GOT3 (cell line): ENCODE measurements around the gene MYADM.

Source experiments
- DNase-seq: peaks from one replicate; lab custom pipeline; 2025; ENCODE audit warnings: mixed read lengths; lab: John Stamatoyannopoulos, UW

Gene MYADM

GRCh38 chr19:53885036-53885435 lies 17.4 kb downstream of the MYADM start:
- no peak for DNase-seq

- no peak for DNase-seq
These were observed 24.8 kb downstream of the MYADM start for GRCh38 chr19:53892301-53892980.

- DNase-seq = no peak
These were observed 25.3 kb downstream of the MYADM start for GRCh38 chr19:53892981-53893325.

GRCh38 chr19:53894707-53895106 lies 27.0 kb downstream of the MYADM start:
- DNase-seq = no peak

GRCh38 chr19:53896682-53897081 lies 29.0 kb downstream of the MYADM start:
- DNase-seq = no peak

- no peak for DNase-seq
These were observed 29.8 kb downstream of the MYADM start for GRCh38 chr19:53897459-53897858.

- DNase-seq = no peak
These were observed 30.5 kb downstream of the MYADM start for GRCh38 chr19:53898166-53898565.

- DNase-seq = no peak
These were observed 31.1 kb downstream of the MYADM start for GRCh38 chr19:53898636-53899341.

- DNase-seq = no peak
These were observed 32.6 kb downstream of the MYADM start for GRCh38 chr19:53900191-53900860.

- no peak for DNase-seq
These were observed 35.5 kb downstream of the MYADM start for GRCh38 chr19:53903055-53903680.

GRCh38 chr19:53904909-53905308 lies 37.2 kb downstream of the MYADM start:
- DNase-seq = no peak

- no peak for DNase-seq
These were observed 38.1 kb downstream of the MYADM start for GRCh38 chr19:53905787-53906186.

GRCh38 chr19:53906211-53907192 lies 38.8 kb downstream of the MYADM start:
- no peak for DNase-seq

- DNase-seq = no peak
These were observed 39.5 kb downstream of the MYADM start for GRCh38 chr19:53907193-53907581.

- DNase-seq = no peak
These were observed 40.0 kb downstream of the MYADM start for GRCh38 chr19:53907690-53908089.

GRCh38 chr19:53908106-53908934 lies 40.6 kb downstream of the MYADM start:
- DNase-seq = no peak

GRCh38 chr19:53908935-53909415 lies 41.3 kb downstream of the MYADM start, which contains the start of gene CACNG7:
Gene CACNG7, plus strand, starts transcription at chr19:53909278. Its CDS starts 3,554 bp downstream, at chr19:53912832.
- no peak for DNase-seq

- DNase-seq = no peak
These were observed 41.9 kb downstream of the MYADM start for GRCh38 chr19:53909471-53910169.

- no peak for DNase-seq
These were observed 42.5 kb downstream of the MYADM start for GRCh38 chr19:53910170-53910518.

- no peak for DNase-seq
These were observed 45.0 kb downstream of the MYADM start for GRCh38 chr19:53912653-53913052.
